HEK293T (cell line): ENCODE data around the gene BCAS1.

Experiments used
- FOXA1 ChIP-seq: fragments of 450-650 bp; IDR thresholded peaks from 2 replicates; pipeline ENCODE4 v1.6.1; 2016; ENCODE audit warnings: mild to moderate bottlenecking
- PKNOX1 ChIP-seq: fragments of 450-650 bp; IDR thresholded peaks from 2 replicates; pipeline ENCODE4 v1.6.1; 2016
- ZNF384 ChIP-seq: fragments of 450-650 bp; IDR thresholded peaks from 2 replicates; pipeline ENCODE4 v1.6.1; 2016

- TF ChIP-seq ZNF384 (no peak), PKNOX1 (no peak), FOXA1 (no peak)
These were observed 146.6 kb downstream of the BCAS1 start for GRCh38 chr20:53923566-53924369.
